Transverse colon (tissue), 4 donors: ENCODE results near the gene FAM131B. TPM values are rescaled to one million over a fixed set of nuclear protein-coding genes. Genes with fewer than 3 reads are reported as not detected.

Experiments
- DNase-seq: peaks from one replicate; pipeline ENCODE4 v3.0.0-alpha.2; 2019
- H3K27ac ChIP-seq, 4 donors: fragments of 200-600 bp; sonication (generic); 2 replicates each; pipeline ENCODE4 v1.5.1; 2016 to 2018; ENCODE audit warnings: inconsistent platforms in 4 of 4
- H3K27me3 ChIP-seq: fragments of 200-600 bp; sonication (generic); 2 replicates; pipeline ENCODE4 v1.5.1; 2017; ENCODE audit warnings: inconsistent platforms
- H3K36me3 ChIP-seq, 4 donors: fragments of 200-600 bp; sonication (generic); 2 replicates each; pipeline ENCODE4 v1.5.1; 2017 to 2019; ENCODE audit warnings: inconsistent platforms in 4 of 4
- H3K4me1 ChIP-seq, 4 donors: fragments of 200-600 bp; sonication (generic); 2 replicates each; pipeline ENCODE4 v1.5.1; 2017 to 2020; ENCODE audit warnings: inconsistent platforms in 4 of 4
- H3K4me3 ChIP-seq, 4 donors: fragments of 200-600 bp; sonication (generic); 1 replicate in 1 of 4; 2 replicates in 3 of 4; pipeline versions ENCODE4 v1.5.1 to v1.6.1; 2017 to 2019; ENCODE audit warnings: inconsistent platforms in 4 of 4
- H3K9me3 ChIP-seq, 2 donors: fragments of 200-600 bp; sonication (generic); 2 replicates each; pipeline ENCODE4 v1.5.1; 2017 to 2019; ENCODE audit warnings: inconsistent platforms in 2 of 2
- CTCF ChIP-seq, 5 experiments: fragments of 200-600 bp in 3 of 5; fragments of 450-650 bp in 2 of 5; sonication (generic) in 3 of 5; IDR thresholded peaks; 1 replicate in 2 of 5; 2 replicates in 3 of 5; pipeline ENCODE4 v1.5.1; 2016 to 2017; ENCODE audit warnings: antibody characterized with exemption in 5 of 5, inconsistent platforms in 3 of 5, mild to moderate bottlenecking in 2 of 5, moderate library complexity in 1 of 5
- EP300 ChIP-seq: sonication (generic); formaldehyde crosslinking; IDR thresholded peaks from one replicate; pipeline ENCODE4 v1.6.1; 2017; ENCODE audit warnings: antibody characterized with exemption, low read depth
- POLR2A ChIP-seq: fragments of 450-650 bp; IDR thresholded peaks from one replicate; pipeline ENCODE4 v1.6.1; 2016; ENCODE audit warnings: antibody characterized with exemption, mild to moderate bottlenecking, moderate library complexity
- POLR2AphosphoS5 ChIP-seq, 3 donors: sonication (generic); formaldehyde crosslinking; IDR thresholded peaks; one replicate each; pipeline ENCODE4 v1.6.1; 2016; ENCODE audit warnings: antibody characterized with exemption in 3 of 3
- WGBS, 2 donors: methylation state at CpG; one replicate each; pipeline ENCODE4 v1.1.5; 2018; ENCODE audit warnings: low coverage in 1 of 2; 5-methylcytosine and 5-hydroxymethylcytosine counted together
- in situ Hi-C, 4 donors: fragments of 200-750 bp; cut with MboI; loops; one replicate each; pipeline versions ENCODE4 v1.15.0 to v1.15.1; 2017; ENCODE audit warnings: low sequenced_read_pairs in 3 of 4, low pct_ligation_motif_present in 1 of 4, low pct_unique_long_range_greater_than_20kb in 1 of 4
- intact Hi-C: fragments of 100-400 bp; cut with DNase I; formaldehyde crosslinking; loops from one replicate; pipeline ENCODE4 v1.15.1; 2023; ENCODE audit warnings: low total_unique reads
- total RNA-seq, 4 donors: library from RNA; depleted of rRNA; stranded (reverse); fragments of >200 nt; gene quantifications; one replicate each; pipeline ENCODE4 v1.1.0, GENCODE V29; 2016

FAM131B gene
- total RNA-seq, 4 donors from 2014 or later: 2.2 to 33.4 (median 4.7) TPM

- peaks cover 0 to 9% (median 4%) of the 10 kb centered on the region in 4 donors for H3K4me1 ChIP-seq
- no peak for DNase-seq
- in situ Hi-C loops (no loop called here), intact Hi-C loops (no loop called here)
- no peak overlapping the region for H3K27ac ChIP-seq
- no peaks in the 10 kb centered on the region for H3K27me3 ChIP-seq
- TF ChIP-seq CTCF (IDR thresholded peaks at IDR 0.05): no peak
- TF ChIP-seq POLR2A: no peak
- TF ChIP-seq EP300: no peak
- no peak for TF ChIP-seq POLR2AphosphoS5 (IDR thresholded peaks at IDR 0.05)
- 67 to 83% methylated on average over 7 to 23 of the region's 23 CpGs for WGBS, 2 donors
- no peaks in the 10 kb centered on the region for H3K36me3 ChIP-seq
- no peak overlapping the region for H3K4me3 ChIP-seq
- H3K9me3 ChIP-seq: no peaks in the 10 kb centered on the region
These were observed 39.5 kb downstream of the FAM131B start for GRCh38 chr7:143322760-143323633.

- H3K27me3 ChIP-seq: no peaks in the 10 kb centered on the region
- TF ChIP-seq CTCF (IDR thresholded peaks at IDR 0.05): peak in 2 of 5 experiments; percentile 36 to 40
- TF ChIP-seq EP300: no peak
- peak; percentile 61 for DNase-seq
- intact Hi-C loops: no loop called here
- H3K36me3 ChIP-seq: no peaks in the 10 kb centered on the region
- H3K4me3 ChIP-seq: no peak overlapping the region
- in situ Hi-C loops: no loop called here
- no peaks in the 10 kb centered on the region for H3K9me3 ChIP-seq
- WGBS, 2 donors: 77% methylated on average over 4 of the region's 4 CpGs; no CpG with 5 or more reads in 1 of the 2 donors
- H3K4me1 ChIP-seq: peaks cover 0 to 9% (median 4%) of the 10 kb centered on the region in 4 donors
- no peak overlapping the region for H3K27ac ChIP-seq
These were observed 40.8 kb downstream of the FAM131B start for GRCh38 chr7:143321734-143322133.

GRCh38 chr7:143321242-143321641, 41.3 kb downstream of the FAM131B start:
- intact Hi-C loops: no loop called here
- H3K9me3 ChIP-seq: no peaks in the 10 kb centered on the region
- 94 to 100% methylated on average over 5 to 10 of the region's 10 CpGs for WGBS, 2 donors
- TF ChIP-seq POLR2AphosphoS5 (IDR thresholded peaks at IDR 0.05) (no peak), POLR2A (no peak), EP300 (no peak), CTCF (IDR thresholded peaks at IDR 0.05) (no peak)
- H3K36me3 ChIP-seq: no peaks in the 10 kb centered on the region
- in situ Hi-C loops: no loop called here
- no peak overlapping the region for H3K4me3 ChIP-seq
- peaks cover 0 to 9% (median 4%) of the 10 kb centered on the region in 4 donors for H3K4me1 ChIP-seq
- no peak for DNase-seq
- no peaks in the 10 kb centered on the region for H3K27me3 ChIP-seq
- H3K27ac ChIP-seq: peak overlapping the region in 1 of 4 donors; percentile 0

- in situ Hi-C loops: no loop called here
- Histone ChIP-seq H3K36me3 (no peaks in the 10 kb centered on the region), H3K9me3 (no peaks in the 10 kb centered on the region), H3K4me3 (no peak overlapping the region), H3K27me3 (no peaks in the 10 kb centered on the region), H3K4me1 (peaks cover 0 to 9% (median 4%) of the 10 kb centered on the region in 4 donors), H3K27ac (peak overlapping the region in 1 of 4 donors; percentile 0)
- no peak for TF ChIP-seq POLR2AphosphoS5 (IDR thresholded peaks at IDR 0.05)
- no peak for TF ChIP-seq POLR2A
- TF ChIP-seq CTCF (IDR thresholded peaks at IDR 0.05): no peak
- TF ChIP-seq EP300: no peak
- DNase-seq: peak; percentile 75
- WGBS, 2 donors: 23 to 47% methylated on average over 2 to 9 of the region's 9 CpGs
- intact Hi-C loops: no loop called here
These were observed 41.9 kb downstream of the FAM131B start for GRCh38 chr7:143320620-143321019.
